GM21786 (cell line): ENCODE data around the gene PRKAR1B.

Experiments used
- ATAC-seq: cut with Tn5 transposase; IDR thresholded peaks from one replicate; pipeline ENCODE4 v1.9.1; 2021; ENCODE audit not compliant: unreplicated experiment

The PRKAR1B gene

GRCh38 chr7:527723-528122 is 199.4 kb downstream of the PRKAR1B start:
- ATAC-seq = no peak

GRCh38 chr7:526460-527034 is 200.5 kb downstream of the PRKAR1B start:
- ATAC-seq = no peak

DNA sequence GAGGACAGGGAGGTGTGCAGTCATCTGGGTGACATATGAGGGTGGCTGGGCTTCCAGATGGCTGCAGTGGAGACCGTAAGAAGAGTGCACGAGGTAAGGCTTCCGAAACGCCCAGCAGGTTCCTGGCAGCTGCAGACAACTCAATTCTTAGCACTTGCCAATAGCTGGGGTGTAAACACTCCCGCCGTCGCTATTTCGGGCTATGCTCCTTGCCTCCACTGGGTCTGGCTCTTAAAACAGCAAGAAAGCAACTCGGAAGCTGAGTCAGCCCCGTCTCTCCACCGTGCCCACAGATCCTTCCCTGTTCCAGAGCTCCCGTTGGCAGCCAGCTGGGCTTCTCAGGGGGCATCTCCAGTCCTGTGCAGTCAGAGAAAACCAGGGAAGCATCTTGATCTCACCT is 201.3 kb downstream of the PRKAR1B start:
- no peak for ATAC-seq

DNA sequence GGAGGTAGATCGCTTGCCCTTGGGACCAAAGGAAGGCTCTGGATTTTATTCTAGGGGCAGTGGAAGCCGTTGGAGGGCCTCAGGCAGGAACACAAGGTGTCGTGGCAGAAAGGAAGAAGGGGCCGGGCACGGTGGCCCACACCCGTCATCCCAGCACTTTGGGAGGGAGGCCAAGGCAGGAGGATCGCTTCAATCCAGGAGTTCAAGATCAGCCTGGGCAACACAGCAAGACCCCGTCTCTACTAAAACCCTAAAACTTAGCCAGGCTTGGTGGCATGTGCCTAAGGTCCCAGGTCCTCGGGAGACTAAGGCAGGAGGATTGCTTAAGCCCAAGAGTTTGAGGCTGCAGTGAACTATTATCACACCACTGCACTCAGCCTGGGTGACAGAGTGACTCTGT is 202.3 kb downstream of the PRKAR1B start:
- no peak for ATAC-seq

- no peak for ATAC-seq
These were observed 203.4 kb downstream of the PRKAR1B start for GRCh38 chr7:523347-524336.

DNA sequence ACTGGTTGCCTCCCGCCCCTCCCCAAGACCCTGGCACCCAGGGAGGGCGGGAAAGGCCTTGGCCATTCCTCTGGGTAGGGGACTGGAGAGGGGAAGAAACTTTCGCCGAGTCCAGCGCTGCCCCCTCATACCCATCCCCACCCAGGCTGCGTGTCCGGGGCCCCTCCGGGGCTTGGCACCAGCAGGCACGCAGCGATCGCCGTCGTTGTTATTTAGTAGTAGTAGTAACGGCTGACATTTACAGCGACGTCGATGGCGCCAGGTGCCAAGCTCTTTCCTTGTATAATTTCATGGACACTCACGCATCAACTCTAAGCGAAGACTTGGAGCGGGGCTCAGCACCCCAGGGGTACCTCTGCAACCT is 204.1 kb downstream of the PRKAR1B start:
- ATAC-seq = no peak

DNA sequence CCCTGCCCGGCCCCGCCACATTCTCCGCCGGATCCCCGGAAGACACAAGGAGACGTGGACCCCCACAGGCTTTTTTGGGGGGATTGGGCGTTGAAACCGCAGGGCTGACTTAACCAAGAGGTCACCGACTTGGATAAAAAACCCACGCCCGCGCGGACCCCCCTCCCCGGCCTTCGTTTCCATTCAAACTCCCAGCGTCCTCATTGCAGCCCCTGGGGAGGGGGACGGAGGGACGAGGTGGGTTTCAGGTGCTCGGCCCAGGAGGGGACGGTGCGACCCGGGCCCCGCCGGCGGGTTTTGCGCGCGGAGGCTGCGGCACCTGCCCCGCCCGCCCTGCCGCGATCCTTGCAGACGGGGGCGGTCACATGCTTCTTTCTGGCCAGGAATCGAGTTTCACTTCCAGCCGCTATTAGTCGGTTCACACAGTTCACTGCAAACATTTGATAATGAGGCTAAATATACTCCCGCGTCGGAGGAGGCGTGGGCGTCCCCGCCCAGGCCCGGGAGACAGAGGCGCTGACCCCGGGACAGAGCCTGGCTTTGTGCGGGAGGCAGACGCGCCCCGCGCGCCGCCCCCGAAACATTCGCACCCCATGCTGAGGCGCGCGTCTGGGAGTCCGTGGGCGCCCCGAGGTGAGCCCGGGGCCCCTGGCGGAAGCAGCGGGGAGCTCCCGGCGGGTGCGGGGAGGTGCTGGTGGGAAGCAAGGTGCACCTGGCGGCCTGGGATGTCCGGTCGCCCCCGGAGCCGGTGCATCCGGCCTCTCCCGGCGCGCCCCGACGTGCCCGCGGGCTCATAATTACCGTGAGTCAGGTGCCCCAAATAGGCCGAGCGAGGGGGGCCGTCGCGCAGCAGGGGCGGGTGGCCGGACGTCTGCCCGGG is 204.8 kb downstream of the PRKAR1B start:
- no peak for ATAC-seq

GRCh38 chr7:521221-522070 is 205.6 kb downstream of the PRKAR1B start:
- no peak for ATAC-seq

DNA sequence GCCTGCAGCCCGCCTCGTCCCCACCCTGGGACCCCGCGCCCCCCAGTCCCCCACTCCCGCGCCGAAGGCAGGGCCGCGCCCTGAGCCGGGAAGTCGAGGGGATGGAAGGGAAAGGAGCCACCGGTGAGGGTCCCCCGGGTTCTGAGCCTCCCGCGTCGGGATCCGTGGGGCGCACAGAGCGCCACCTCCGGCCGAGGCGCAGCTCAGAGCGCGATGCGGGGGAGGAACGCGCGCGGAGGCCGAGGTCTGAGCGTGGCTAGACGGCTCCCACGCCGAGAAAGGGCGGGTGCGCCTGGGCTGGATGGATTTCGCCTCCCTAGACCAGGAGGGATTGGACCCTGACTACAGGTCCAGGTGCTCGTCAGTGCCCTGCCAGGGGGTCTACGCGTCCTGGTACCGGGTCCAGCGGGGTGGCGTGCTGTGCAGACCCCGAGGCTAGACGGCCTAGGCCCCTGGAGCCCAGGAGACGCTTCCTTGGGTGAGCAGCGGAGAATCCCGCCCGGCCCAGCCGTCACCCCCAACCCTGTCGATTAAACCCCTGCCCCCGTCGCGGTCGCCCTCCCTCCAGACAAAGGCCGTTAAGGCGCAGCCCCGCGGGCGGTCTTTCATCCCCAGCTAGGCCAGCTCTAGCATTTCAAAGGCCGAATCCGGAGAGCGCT is 206.4 kb downstream of the PRKAR1B start:
- ATAC-seq = no peak

DNA sequence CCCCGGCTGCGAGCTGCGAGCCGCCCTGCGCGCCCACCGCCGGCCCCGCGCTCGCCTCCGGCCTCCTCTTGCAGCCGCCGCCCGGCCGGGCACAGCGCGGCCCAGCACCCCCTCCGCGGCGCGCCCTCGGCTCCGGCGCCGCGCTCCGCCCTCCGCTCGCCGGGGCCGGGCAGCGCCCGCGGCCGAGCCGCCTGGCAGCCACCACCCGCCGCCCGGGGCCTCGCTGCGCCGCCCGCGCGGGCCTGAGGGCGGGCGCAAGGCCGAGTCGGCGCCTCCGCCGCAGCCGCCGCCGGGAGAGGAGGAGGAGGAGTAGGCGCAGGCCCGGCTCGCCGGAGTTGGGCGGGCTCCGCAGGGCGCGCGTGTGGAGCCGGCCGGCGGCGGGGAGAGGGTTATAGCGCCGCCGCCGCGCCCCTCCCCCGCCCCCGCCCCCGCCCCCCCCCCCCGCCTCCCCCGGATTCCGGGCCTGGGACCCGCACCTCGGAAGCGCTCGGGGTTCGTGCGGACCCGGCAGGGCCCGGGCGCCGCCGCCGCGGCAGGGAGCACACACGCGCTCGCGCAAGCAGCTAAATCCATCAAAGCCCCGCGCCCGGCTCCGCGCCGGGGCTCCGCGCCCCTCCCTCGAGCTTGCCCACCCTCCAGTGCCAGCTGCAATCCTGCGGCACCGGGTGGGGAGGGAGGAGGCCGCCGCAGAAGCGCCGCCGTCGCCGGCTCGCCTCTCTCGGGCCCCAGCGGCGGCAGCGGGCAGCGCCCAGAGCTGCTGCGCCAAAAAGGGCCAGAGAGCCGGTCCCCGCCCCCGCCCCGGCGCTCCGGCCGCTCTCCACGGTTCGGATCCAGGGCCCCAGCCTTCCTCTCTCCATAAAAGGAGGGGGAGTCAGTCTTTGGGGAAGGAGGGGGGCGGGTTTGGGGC is 207.3 kb downstream of the PRKAR1B start, which contains the start of gene PDGFA:
TSS of gene PDGFA (minus strand) at position 363 of the 907 bp plus-strand sequence. CDS start 845 bp downstream, outside the sequence.
- no peak for ATAC-seq

- ATAC-seq = no peak
These were observed 208.2 kb downstream of the PRKAR1B start for GRCh38 chr7:518630-519483.

- ATAC-seq = no peak
These were observed 209.1 kb downstream of the PRKAR1B start for GRCh38 chr7:517774-518629.

DNA sequence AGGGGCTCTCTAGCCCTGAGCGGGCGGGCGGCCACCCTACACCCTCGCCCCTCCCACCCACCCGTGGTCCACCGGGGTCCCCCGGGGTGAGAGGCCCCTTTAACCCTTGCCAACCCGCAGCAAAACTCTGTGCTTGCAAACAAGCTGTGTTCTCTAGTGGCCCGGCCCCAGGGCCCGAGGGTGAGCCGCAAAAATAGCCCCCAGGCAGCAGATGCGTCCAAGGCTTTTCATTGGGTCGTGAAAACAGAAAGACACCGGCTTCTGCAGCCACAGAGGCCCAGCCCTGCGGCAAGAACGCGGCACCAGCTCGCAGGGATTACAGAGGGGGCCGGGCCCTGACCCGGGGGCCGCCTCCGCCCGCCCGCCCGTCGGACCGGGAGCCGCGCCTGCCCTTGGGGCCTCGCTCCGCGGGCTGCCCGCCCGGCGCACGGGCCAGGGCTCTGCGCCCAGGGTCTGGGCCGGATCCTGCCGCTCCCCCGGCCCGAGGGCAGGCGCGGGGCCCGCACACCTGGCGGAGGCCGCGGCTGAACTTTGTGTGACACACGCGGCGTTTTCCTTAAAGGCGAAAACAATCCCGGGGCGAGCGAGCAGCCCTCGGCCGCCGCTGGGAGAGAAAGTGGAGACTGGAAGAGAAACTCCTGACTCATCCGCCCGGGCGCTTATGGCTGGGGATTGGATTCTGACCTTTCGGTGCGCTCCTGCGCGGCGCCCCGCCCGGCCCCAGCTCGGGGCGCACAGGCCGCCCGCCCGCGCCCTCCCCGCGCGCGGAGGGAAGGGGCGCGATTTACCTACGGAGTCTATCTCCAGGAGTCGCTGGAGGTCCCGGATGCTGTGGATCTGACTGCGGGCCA is 210.2 kb downstream of the PRKAR1B start:
- ATAC-seq = no peak

DNA sequence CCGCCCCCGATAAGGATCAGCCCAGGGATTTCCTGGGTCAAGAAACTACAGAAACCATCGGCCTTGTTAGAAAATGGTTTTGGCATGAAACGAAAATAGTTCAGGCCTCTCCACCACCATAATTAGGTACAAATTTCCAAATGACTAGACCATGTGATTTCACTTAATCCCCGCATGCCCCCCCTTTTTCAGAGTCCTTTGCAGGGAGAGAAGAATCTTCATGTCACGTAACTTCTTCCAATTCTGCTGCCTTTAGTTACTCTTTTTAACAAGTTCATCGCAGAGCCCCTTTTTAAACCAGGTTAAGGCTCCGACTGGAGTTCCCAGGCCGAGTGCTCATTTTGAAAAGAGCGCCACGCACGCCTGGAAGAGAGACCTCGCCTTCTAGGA is 210.9 kb downstream of the PRKAR1B start:
- ATAC-seq = no peak

DNA sequence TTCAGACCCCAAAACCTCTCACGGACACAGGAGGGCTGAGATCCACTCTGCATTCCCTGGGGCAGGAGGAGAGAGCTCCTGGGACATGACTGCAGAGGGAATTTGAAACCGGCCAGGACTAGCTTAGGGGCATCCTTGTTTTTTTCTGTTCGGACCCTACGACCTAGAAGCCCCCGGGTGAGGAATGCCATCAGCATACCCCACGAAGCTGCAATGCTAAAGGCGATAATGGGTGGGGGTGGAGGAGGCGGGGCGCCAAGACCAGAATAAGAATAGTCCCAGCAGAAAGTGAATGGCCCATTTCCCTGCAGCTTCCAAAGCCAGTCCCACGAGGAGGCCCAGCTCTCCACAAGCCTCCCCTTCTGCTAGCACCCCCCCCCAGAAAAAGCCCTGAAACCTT is 211.5 kb downstream of the PRKAR1B start:
- no peak for ATAC-seq
